ENCODE results near the gene ANKRD35. TPM values are rescaled to one million over a fixed set of nuclear protein-coding genes. Genes with fewer than 3 reads are reported as not detected.
"Not testable (repeated sequence)": the region's sequence is repeated elsewhere in the genome, so short reads cannot be mapped to it uniquely, and the experiment has no call there.

Gene ANKRD35
- total RNA-seq, 1 experiment from 2014 or later = 2.7 TPM

GRCh38 chr1:145837656-145838055, 48.0 kb downstream of the ANKRD35 start (continued):
- no peak for TF ChIP-seq ZNF425 (CRISPR knock-in tag; conservative IDR thresholded peaks at IDR 0.05)
- no peak for TF ChIP-seq NFATC4 (CRISPR knock-in tag; IDR thresholded peaks at IDR 0.05)
- no peak for TF ChIP-seq RELA (CRISPR knock-in tag; IDR thresholded peaks at IDR 0.05; ENCODE audit: borderline replicate concordance)
- TF ChIP-seq, protein P1, sequence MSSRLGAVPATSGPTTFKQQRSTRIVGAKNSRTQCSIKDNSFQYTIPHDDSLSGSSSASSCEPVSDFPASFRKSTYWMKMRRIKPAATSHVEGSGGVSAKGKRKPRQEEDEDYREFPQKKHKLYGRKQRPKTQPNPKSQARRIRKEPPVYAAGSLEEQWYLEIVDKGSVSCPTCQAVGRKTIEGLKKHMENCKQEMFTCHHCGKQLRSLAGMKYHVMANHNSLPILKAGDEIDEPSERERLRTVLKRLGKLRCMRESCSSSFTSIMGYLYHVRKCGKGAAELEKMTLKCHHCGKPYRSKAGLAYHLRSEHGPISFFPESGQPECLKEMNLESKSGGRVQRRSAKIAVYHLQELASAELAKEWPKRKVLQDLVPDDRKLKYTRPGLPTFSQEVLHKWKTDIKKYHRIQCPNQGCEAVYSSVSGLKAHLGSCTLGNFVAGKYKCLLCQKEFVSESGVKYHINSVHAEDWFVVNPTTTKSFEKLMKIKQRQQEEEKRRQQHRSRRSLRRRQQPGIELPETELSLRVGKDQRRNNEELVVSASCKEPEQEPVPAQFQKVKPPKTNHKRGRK (CRISPR knock-in tag; IDR thresholded peaks at IDR 0.05; ENCODE audit: borderline replicate concordance) = no peak
- TF ChIP-seq ELF4 (CRISPR knock-in tag; IDR thresholded peaks at IDR 0.05; ENCODE audit: low read depth) = no peak
- no peak for TF ChIP-seq EMX1 (CRISPR knock-in tag; IDR thresholded peaks at IDR 0.05)
- no peak for TF ChIP-seq USF1 (CRISPR knock-in tag; IDR thresholded peaks at IDR 0.05)

- CTCF ChIA-PET = interaction anchor here (5.7 kb wide), 1 partner anchor 14 kb away, joined by 24 read pairs; the partner anchor contains the start of gene NUDT17
- not testable (repeated sequence) for H3K4me3 Mint-ChIP-seq; H3K4me1 Mint-ChIP-seq; ATAC-seq; H3K9me3 Mint-ChIP-seq; H3K27me3 Mint-ChIP-seq (ENCODE audit: low read depth); H3K27ac Mint-ChIP-seq; DNase-seq (ENCODE audit: low spot score)
- TF ChIP-seq ZNF121 (CRISPR knock-in tag; IDR thresholded peaks at IDR 0.05) = peak; percentile 79
- peaks cover 69% of the 10 kb centered on the region for H3K36me3 Mint-ChIP-seq
- POLR2A ChIA-PET = interaction anchor here (0.5 to 1.2 kb wide), 2 partner anchors 14 to 15 kb away, joined by 3 to 5 read pairs; partner anchors contain the start of gene NUDT17
Observed at GRCh38 chr1:145830810-145831209, 54.9 kb downstream of the ANKRD35 start.

GRCh38 chr1:145828367-145829026, 57.2 kb downstream of the ANKRD35 start:
- Mint-ChIP-seq H3K9me3 (no peaks in the 10 kb centered on the region), H3K36me3 (peaks cover 63% of the 10 kb centered on the region), H3K4me3 (no peak overlapping the region), H3K4me1 (peaks cover 5% of the 10 kb centered on the region), H3K27me3 (ENCODE audit: low read depth) (no peaks in the 10 kb centered on the region), H3K27ac (no peak overlapping the region)
- no peak for TF ChIP-seq USF2 (CRISPR knock-in tag; IDR thresholded peaks at IDR 0.05)
- no peak for TF ChIP-seq HMGA2 (CRISPR knock-in tag; IDR thresholded peaks at IDR 0.05)
- no peak for TF ChIP-seq AR (CRISPR knock-in tag; IDR thresholded peaks at IDR 0.05)
- no peak for TF ChIP-seq E2F5 (CRISPR knock-in tag; IDR thresholded peaks at IDR 0.05)
- no peak for TF ChIP-seq JAZF1 (CRISPR knock-in tag; IDR thresholded peaks at IDR 0.05)
- no peak for TF ChIP-seq TEAD1 (CRISPR knock-in tag; IDR thresholded peaks at IDR 0.05)
- TF ChIP-seq IRF2 (CRISPR knock-in tag; IDR thresholded peaks at IDR 0.05; ENCODE audit: borderline replicate concordance, low read depth) = no peak
- no peak for TF ChIP-seq ZBTB21 (CRISPR knock-in tag; IDR thresholded peaks at IDR 0.05; ENCODE audit: borderline replicate concordance)
- no peak for TF ChIP-seq ATF1 (CRISPR knock-in tag; IDR thresholded peaks at IDR 0.05)
- no peak for TF ChIP-seq ZNF423 (CRISPR knock-in tag; IDR thresholded peaks at IDR 0.05)
- no peak for TF ChIP-seq ZNF317 (CRISPR knock-in tag; IDR thresholded peaks at IDR 0.05; ENCODE audit: borderline replicate concordance, low read depth)
- no peak for TF ChIP-seq NFE2L1 (CRISPR knock-in tag; IDR thresholded peaks at IDR 0.05)
- no peak for TF ChIP-seq JUN (CRISPR knock-in tag; IDR thresholded peaks at IDR 0.05)
- TF ChIP-seq RELA (CRISPR knock-in tag; IDR thresholded peaks at IDR 0.05; ENCODE audit: borderline replicate concordance) = no peak
- ATAC-seq (no peak), DNase-seq (ENCODE audit: low spot score) (no peak)
- POLR2A ChIA-PET = no interaction called here
- CTCF ChIA-PET = interaction anchor here (5.7 kb wide), 1 partner anchor 16 kb away, joined by 24 read pairs; the partner anchor contains the start of gene NUDT17

Data from WTC11 (cell line).